Activated T-cell treated with anti-CD3 and anti-CD28 coated beads, Interleukin-2, amount 50 U/mL, for 48 hours (primary cell): Measurements from ENCODE around the gene AKR7A2.

Experiments
- DNase-seq, 2 experiments: peaks; one replicate each; pipeline ENCODE4 v3.0.0-alpha.2; 2020

Gene AKR7A2

DNA sequence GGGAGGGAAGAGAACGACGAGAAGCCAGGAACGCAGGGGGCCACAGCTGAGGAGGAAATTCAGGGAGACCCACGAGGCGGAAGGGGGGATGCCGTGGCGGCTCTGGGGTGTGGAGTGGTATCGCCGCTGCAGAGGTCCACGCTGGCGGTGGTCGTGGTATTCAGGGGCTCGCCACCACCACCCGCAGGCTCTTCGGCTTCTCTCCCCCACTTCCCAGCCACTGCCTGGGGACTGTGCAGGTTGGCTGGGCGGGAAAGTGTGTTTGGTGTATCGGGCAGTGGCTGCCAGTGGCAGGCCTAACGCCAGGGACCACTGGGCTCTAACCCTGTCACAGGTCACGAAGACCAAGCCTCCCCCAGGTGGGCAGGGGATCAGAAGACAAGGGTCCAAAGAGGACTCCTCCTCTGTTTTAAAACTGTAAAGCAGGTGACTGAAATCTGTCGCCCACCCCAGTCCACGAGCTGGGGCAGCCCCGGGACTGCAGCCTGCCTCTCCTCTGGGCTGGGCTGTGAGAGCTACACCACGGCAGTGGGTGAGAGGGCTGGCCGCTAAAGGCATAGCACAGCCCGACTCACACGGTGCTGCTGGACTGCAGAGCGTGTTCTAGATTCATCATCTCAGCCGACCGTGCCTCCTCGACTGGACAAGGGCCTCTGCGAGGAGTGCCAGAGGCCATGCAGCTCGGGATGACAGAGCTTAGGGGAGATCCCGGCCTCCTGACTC is 31.1 kb upstream of the AKR7A2 start:
- DNase-seq, result no peak

DNA sequence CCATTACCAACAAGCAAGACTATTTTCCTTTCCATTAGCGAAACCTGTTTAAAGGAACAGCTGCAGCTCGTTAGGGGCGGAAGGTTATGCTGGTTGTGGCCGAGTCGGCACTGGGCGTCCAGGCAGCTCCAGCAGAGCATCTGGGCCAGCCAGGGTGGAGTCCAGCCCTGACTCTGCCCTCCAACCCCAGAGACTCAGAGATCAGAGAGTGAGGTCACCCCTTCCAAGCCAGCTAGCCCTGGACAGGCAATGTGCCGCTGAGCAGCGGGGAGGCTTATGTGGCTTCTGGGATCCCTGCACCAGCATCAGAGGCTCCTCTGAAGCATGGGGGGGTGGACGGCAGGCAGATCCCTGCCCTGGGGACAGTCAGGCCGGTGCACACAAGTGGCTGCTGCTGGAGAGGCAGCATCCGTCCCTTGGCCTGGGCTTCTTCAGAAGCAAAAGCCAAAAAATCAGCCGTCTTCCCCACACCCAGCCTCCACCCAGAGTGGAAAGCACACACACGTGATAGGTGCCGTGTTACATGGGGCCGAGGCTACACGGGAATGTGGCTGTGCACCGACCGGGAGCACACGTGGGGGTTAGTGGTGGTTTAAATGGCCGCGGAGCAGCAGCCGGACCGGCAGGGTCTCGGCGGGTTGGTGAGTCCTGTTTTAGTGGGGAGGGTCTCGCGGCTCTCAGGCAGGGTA is 30.3 kb upstream of the AKR7A2 start:
- no peak for DNase-seq

DNA sequence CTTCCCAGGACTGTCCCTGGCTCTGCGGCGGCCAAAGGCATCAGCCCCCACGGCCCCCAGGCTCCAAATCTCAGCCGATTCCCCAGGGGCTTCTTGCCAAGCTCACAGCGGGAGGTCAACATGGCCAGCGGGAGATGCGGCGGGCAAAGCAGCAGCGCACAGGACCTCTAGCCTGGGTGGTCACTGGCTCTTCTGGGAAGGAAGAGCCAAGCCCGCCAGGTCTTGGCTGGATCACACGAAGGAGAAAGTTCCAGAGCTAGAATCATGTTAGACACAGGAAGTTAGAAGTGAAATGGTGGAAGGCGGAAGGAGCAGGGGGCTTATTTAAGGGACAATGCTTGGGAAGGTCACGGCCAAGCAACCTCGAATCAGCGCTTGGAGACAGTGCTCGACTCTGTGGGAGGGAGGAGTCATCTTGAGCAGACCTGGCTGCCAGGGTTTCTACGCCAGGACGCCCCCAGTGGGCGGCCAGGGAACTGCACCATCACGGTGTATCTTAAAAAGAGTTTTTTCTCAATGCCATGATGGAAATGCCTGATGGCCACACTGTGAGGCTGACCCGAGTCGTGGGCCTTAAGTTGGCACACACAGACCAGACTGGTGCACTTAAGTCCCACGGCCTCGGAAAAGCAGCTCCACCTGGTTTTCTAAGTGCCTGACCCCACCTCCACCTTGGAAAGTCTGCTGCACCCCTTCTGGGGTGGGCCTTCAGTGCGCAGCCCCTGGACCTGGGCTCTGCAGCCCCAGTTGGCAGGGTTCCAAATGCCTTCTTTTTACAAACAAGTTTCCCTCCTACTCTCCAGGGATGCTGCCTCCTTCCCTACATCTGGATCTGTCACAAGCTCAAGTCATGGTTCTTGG is 29.5 kb upstream of the AKR7A2 start:
- peak; percentile 89 to 90 for DNase-seq

DNA sequence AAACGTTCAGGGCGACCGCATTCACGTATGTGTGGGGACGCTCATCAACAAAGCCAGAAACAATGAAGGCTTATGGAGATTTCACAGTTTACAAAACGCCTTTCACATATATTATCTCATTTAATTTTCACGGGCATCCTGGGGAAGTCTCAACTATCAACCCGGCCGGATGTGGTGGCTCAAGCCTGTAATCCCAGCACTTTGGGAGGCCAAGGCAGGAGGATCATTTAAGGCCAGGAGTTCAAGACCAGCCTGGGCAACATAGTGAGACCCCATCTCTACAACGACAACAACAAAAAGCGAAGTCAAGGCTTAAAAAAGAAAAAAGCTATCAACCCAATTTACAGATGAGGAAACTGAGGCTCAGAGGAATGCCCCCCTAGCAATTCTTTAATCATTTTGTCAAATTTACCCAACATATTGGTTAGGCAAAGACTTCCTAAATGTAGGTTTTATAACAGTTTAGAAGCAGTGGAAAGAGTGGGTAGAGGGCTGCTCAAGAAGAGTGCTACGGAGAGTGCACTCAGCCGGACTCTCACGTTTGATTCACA is 28.5 kb upstream of the AKR7A2 start:
- DNase-seq, result no peak

DNA sequence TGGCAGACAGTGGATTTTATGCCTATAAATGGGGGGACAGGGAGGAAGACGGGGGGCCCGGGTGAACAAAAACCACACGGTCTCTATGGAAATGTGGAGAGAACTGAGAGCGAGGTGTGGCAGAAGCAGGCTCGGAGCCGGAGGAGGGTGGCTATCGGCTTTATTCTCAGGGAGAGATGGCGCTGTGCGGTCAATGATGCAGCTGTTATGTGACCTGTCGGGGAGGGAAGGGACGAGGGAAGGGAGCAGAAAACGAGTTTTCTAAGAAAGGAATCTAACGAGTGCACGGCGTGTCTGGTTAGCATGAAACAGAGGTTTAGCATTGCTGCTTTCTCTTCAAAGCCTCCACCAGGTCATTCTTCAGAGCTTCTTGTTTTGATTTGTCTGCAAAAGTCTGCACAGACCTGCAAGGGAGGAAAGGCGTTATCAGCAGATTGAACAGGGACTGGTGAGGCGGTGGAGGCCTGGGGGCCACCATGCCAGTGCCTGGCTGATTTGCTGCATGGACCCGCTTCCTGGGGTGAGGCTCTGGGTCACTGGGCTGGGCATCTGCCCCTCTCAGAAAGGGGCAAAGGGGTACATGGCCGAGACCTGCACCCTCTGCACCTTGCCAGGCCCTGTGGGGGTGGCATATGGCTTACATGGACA is 27.4 kb upstream of the AKR7A2 start:
- DNase-seq, result no peak

DNA sequence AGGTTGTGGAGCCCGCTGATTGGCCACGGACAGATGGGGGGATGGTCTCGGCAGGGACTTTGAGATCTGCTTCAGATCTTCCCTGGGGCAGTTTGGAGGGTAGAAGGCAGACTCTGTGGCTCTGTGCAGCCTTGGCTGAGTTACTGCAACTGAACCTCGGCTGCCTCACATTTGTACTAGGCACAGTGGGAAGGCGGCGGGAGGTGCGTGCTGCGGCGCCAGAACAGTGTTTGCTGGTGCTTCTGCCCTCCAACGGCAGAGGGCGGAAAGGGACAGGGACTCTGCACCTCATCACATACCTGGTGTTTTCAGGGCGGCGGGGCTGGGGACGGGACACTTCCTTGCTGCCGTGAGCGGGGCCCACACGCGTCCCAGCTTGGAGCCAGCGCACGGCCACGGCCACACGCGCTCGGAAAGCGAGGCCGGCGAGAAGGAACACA is 26.4 kb upstream of the AKR7A2 start:
- no peak for DNase-seq

DNA sequence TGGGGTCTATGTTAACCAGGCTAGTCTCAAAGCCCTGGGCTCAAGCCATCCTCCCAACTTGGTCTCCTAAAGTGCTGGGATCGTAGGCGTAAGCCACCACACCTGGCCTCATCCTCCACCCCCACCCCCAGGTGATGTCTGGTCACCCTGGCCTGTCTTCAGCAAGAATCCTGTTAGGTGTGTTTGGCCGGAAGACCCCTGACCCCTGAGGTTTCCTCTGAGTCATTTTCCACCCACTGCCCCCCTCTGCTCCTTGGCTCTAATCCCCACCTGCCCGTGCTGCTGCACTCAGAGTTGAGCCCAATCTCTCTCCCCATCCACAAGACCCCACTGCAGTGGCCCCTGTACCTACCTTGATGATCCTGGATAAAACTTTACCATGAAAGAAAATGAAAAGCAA is 25.3 kb upstream of the AKR7A2 start:
- no peak for DNase-seq

DNA sequence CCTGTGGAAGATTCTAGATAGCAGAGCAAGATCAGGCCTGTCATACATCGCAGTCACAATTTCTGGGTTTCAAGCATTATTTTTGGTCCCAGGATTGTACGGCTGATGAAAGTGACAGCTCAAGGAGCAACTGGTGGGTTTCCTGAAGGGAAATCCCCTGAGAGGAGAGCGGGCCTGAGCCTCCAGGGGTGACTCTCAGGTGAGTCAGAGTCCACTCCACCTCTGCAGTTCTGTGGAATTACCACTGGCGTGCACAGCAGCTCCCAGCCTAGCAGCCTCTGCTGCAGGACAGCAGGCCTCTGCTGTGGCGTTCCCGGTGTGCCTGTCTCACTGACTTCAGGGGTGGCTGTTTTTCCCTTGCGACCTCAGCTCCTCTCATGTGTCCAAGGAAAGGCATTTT is 24.6 kb upstream of the AKR7A2 start:
- DNase-seq, result peak; percentile 76 to 82

DNA sequence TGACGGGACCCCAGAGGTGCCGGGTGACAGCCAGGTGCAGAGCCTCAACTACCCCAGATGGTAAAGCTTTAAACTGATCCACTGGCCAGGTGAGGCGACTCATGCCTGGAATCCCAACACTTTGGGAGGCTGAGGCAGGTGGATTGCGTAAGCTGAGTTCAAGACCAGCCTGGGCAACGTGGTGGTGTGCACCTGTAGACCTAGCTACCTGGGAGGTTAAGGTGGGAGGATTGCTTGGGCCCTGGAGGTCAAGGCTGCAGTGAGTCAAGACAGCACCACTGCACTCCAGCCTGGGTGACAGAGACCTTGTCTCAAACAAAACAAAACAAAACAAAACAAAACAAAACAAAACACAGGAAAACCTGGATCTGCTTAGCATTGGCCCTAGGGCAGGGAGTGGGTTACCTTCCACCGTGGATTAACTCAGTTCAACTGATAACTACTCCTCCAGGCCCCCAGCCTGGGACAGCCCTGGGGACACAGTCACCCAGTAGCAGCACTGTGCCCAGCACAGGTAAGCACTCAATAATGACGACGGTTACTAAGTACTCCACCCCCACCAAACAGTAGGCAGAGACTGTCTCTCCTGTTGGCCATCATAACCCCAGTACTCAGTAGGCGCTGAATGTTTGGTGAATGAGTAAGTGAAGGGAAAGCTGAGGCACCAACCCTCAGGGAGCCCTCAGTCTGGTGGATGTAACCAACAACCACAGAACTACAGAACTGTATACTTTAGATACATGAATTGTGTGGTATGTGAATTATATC is 21.8 kb upstream of the AKR7A2 start:
- no peak for DNase-seq

DNA sequence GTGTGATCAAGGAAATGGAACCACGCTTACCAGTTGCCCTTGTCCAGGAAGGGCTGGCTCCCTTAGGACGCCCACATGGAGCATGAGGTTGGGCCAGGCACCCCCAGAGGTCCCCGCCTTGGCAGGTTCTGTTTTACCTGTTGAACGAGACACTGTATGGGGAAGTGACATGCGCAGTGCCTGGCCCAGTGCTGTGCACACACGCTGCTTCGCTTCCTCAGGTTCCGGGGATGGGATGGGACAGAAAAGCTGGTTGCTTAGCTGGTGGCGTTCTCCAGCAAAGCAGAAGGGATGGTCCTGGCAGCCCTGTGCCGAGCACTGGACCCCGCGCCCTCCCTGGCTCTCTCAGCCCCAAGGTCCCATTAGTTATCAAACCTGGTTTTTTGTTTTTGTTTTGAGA is 20.9 kb upstream of the AKR7A2 start:
- DNase-seq, result no peak

DNA sequence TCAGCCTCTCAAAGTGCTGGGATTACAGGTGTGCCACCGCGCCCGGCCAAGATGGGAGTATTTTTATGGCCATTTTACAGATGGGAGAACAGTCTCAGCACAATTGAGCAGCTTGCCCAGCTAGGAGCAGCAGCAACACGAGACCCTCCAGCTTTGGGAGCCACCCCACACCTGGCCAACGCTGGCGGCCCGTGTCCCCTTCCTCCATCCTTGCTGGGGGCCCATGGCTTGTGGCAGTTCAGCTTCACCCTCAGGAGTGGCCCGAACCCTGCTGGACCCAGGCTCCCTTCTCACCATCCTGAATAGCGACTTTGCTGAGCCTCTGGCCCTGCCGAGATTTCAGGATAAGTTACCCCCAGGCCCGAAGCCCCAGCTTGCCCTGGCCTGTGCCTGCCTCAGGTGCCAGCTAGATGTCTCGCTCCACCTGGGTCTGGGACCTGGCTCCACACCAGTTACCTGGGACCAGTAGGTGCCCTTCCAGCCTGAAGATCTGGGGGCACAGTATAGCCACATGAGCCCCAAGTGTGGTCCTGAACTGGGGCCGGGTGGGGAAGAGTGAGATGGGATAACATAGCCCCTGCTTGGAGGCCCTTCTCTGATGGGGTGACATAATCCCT is 19.4 kb upstream of the AKR7A2 start:
- DNase-seq, result no peak

DNA sequence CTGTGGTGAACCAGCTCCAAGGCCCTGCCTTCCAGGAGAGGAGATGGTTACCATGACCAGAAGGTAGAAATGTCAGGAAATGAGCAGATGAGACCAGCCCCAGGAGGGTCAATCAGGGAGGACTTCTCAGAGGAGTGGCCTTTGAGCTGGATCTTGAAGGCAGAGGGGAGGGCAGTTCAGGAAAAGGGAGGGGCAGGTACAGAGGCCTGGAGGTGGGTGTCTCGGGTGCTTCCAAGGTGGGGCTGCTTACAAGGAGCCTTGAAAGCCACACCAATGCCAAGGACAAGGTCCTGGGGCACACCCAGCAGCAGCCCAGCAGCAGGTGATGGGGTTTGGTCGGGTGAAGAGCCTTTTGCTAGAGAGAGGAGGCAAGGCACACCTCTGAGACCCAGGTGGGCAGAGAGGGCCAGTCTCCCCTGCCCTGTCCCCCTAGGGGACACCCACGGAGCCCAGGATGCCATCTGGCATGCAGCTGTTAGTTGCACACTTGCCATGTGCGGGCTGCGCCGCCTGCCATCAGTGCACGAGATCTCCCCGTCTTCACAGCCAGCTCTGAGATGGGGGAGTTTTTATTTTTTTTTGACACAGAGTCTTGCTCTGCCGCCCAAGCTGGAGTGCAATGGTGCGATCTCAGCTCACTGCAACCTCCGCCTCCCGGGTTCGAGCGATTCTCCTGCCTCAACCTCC is 18.6 kb upstream of the AKR7A2 start:
- no peak for DNase-seq

DNA sequence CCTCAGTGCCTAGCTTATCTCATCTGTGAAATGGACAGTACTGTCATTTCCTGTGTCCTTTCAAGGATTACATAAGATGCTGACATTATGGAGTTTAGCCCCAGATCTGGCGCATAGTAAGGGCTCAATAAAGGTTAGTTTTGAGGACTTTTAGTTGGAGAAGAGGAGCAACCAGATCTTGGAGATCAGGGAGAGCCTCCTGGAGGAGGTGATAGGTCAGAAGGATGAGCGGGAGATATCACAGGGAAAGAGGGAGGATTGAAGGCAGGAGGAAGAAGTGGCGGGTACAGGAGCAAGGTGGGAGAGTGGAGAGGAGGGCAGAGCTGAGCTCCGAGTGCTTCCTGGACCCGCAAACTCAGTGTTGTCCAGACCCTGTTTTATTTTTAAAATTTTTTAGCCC is 17.7 kb upstream of the AKR7A2 start:
- no peak for DNase-seq

DNA sequence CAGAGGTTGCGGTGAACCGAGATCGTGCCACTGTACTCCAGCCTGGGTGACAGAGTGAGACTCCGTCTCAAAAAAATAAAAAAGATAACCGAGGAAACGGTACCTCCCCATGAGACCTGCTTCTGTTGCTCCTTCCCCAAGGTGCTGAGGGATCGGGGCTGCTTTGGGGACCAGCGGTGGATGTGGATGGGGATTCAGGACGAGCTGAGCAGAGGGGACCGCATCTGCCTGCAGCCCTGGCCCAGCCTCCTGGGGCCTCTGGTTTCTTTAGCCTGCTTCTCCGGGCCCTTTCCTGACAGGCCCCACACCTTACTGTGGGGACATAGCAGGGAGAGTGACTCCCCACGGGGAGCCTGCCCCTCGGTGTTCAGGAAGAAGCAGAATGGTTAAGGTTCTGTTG is 17.2 kb upstream of the AKR7A2 start:
- no peak for DNase-seq

DNA sequence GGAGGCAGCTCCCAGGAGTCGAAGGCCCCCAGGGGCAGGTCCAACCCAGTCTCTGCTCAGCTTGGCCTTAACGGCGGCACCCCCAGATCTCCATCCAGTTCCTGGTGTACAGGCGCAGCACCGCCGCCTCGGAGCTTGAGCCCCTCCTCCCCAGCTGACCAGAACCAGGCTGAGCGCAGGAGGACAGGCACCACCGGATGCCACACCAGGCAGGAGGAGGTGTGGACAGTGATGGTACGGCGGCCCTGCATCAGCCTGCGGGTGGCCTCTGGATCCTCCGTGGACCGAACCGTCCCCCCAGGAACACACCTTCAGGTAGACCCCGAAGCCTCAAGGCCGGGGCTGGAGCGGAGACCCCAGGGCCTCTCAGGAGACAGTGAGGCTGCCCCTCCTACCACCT is 16.5 kb upstream of the AKR7A2 start:
- DNase-seq, result no peak

DNA sequence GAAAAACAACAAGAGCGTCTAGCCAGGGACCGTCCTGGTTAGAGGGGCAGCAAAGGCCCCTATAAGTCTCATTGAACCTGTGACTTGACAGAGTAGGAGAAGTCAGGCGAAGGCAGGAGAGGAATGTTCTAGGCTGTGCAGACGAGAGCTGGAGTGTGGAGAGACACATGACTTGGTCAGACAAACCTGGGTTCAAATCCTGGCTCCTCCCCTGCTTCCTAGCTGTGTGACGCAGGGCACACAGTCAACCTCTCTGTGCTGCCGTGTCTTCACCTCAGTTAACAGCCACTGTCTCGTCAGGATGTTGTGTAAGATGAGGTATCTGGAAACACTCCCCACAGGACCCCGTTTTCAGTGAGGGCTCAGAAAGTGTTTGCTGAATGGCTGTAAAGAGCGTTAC is 15.8 kb upstream of the AKR7A2 start:
- no peak for DNase-seq

DNA sequence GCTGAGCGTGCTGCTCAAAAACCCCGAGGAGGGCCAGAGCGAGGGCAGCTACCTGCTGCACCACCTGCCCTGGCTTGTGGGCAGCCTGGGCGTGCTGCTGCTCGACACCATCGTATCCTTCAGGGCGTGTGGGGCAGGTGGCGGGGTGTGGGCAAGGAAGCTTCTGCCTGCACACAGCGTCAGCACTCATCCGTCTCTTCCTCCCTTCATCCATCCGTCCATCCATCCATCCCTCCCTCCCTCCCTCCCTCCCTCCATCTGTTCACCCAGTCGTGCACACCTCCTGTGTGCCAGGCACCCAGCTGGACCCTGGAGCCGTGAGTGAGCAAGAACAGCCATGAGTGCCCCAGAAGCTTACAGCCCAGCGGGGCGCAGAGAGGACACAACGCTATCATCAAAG is 15.4 kb upstream of the AKR7A2 start:
- DNase-seq, result no peak

DNA sequence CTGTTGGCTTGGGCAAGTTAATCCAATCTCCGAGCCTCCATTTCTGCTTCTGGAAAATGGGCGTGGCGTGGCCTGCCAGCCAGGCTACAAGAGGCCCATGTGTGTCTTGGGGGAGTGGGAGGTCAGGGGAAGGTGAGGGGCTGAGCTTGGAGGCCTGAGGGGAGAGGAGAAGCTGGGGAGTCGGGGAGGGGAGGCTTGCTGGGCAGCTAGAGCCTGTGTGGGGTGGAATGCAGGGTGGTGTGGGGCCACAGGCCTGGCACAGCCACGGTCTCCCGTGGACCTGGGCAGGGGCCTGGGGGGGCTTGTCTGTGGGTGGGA is 14.8 kb upstream of the AKR7A2 start:
- no peak for DNase-seq

DNA sequence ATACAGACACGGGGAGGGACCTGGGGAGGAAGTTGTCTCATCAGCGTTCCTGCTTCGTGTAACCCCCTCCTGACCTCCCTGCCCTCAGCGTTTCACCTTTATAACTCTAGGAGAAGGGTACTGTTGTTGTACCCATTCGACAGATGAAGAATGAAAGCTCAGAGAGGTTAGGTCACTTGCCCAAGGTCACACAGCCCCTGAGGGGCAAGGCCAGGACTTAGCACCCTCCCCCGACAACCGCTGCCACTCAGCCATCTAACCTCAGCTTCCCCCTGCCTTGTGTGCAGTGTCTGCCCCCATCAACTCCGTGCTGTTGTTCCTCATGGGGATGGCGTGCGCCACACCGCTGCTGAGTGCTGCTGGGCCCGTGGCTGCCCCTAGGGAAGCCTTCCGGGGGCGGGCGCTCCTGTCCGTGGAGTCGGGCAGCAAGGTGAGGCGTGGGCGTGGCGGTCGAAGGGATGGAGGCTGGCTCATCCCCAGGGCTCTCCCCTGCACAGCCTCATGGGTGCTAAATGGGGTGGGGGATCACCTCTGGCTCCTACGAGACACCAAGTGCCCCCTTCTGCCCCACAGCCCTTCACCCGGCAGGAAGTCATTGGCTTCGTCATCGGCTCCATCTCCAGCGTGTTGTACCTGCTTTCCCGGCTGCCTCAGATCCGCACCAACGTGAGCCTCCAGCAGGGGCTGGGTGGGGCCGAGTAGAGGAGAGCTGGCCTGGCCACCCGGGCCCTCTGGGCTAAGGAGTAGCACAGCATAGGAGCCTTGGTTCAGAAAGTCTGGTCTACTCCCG is 14.2 kb upstream of the AKR7A2 start:
- DNase-seq, result no peak

DNA sequence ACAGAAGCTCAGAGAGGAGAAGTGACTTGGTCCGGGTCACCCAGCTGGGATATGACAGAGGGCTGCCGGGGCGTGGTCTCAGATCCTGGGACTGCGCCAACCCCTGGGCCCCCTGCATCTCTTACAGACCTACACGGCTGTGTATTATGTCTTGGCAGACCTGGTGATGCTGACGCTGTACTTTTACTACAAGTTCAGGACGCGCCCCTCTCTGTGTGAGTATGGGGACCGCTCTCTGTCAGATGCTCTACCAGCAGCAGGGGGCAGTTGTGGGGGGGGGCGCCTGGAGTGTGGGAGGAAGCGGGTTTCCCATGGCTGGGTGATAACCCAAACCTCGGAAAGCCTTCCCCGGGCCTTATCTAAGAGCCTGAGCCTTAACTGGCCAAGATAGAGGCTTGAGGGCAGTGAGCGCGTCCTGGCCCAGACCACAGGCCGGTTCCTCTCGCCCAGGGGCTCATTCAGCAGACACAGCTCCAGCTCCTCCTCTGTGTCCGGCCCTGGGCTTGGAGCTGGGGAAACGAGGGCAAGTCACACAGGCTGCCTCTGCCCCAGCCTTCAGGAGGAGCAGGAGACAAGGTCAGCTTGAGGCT is 13.5 kb upstream of the AKR7A2 start:
- no peak for DNase-seq
